Measurements from ENCODE around the gene RAB1B.
A peak's percentile ranks its signal among the peaks of the same experiment; 100 is the strongest.
"Not testable (repeated sequence)": the region's sequence is repeated elsewhere in the genome, so short reads cannot be mapped to it uniquely, and the experiment has no call there.

The RAB1B gene

DNA sequence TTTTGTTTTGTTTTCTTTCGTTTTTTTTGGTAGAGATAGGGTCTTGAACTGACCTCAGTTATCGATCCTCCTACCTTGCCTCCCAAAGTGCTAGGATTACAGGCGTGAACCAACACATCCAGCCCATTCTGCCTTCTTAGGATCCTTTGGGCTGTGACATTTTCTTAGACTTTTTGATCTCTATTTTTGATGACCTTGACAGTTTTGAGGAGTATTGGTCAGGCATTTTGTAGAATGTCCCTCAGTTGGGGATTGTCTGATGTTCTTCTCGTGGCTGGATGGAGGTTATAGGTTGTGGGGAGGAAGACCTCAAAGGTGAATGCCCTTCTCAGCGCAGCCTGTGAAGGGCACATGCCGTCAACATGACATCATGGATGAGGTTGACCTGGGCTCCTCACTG, 19.5 kb upstream of the RAB1B start:
- no peaks in the 10 kb centered on the region for H3K9me3 Mint-ChIP-seq
- H3K4me3 Mint-ChIP-seq = no peak overlapping the region
- no peak overlapping the region for H3K27ac Mint-ChIP-seq
- no peaks in the 10 kb centered on the region for H3K27me3 Mint-ChIP-seq (ENCODE audit: low read depth)
- no peak for DNase-seq (ENCODE audit: low spot score)
- H3K4me1 Mint-ChIP-seq (ENCODE audit: low read depth) = peaks cover 3% of the 10 kb centered on the region
- H3K36me3 Mint-ChIP-seq (ENCODE audit: low read depth) = peaks cover 24% of the 10 kb centered on the region

- H3K36me3 Mint-ChIP-seq (ENCODE audit: low read depth) = peaks cover 14% of the 10 kb centered on the region
- no peak for DNase-seq (ENCODE audit: low spot score)
- H3K27ac Mint-ChIP-seq = no peak overlapping the region
- no peak overlapping the region for H3K4me3 Mint-ChIP-seq
- H3K4me1 Mint-ChIP-seq (ENCODE audit: low read depth) = peaks cover 12% of the 10 kb centered on the region
- no peaks in the 10 kb centered on the region for H3K9me3 Mint-ChIP-seq
- H3K27me3 Mint-ChIP-seq (ENCODE audit: low read depth) = no peaks in the 10 kb centered on the region
Measured at GRCh38 chr11:66251809-66252208, 16.6 kb upstream of the RAB1B start.

DNA sequence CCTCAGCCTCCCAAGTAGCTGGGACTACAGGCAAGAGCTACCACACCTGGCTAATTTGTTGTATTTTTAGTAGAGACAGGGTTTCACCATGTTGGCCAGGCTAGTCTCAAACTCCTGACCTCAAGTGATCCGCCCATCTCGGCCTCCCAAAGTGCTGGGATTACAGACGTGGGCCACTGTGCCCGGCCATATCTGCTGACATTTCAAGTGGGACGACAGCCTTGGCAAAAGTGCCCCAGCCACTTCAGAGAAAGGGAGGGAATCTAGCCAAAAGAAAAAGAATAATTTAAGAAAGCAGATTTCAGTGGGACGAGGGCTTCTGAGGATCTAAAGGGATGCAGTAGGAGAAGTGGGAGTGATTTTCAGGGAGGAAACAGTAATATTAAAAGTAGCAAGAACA, 15.4 kb upstream of the RAB1B start:
- H3K36me3 Mint-ChIP-seq (ENCODE audit: low read depth); H3K9me3 Mint-ChIP-seq; H3K27ac Mint-ChIP-seq; H3K27me3 Mint-ChIP-seq (ENCODE audit: low read depth); DNase-seq (ENCODE audit: low spot score); H3K4me3 Mint-ChIP-seq: not testable (repeated sequence)
- H3K4me1 Mint-ChIP-seq (ENCODE audit: low read depth) = peaks cover 14% of the 10 kb centered on the region

- no peak for DNase-seq (ENCODE audit: low spot score)
- H3K9me3 Mint-ChIP-seq = no peaks in the 10 kb centered on the region
- H3K36me3 Mint-ChIP-seq (ENCODE audit: low read depth) = peaks cover 25% of the 10 kb centered on the region
- peak overlapping the region; percentile 98 for H3K27ac Mint-ChIP-seq
- no peaks in the 10 kb centered on the region for H3K27me3 Mint-ChIP-seq (ENCODE audit: low read depth)
- peaks cover 20% of the 10 kb centered on the region for H3K4me1 Mint-ChIP-seq (ENCODE audit: low read depth)
- H3K4me3 Mint-ChIP-seq = peak overlapping the region; percentile 91
Measured at GRCh38 chr11:66258473-66258893, 10.0 kb upstream of the RAB1B start.

GRCh38 chr11:66259225-66259624, 9.2 kb upstream of the RAB1B start:
- no peak for DNase-seq (ENCODE audit: low spot score)
- peaks cover 20% of the 10 kb centered on the region for H3K4me1 Mint-ChIP-seq (ENCODE audit: low read depth)
- H3K27ac Mint-ChIP-seq = peak overlapping the region; percentile 39
- H3K9me3 Mint-ChIP-seq = no peaks in the 10 kb centered on the region
- peak overlapping the region; percentile 91 for H3K4me3 Mint-ChIP-seq
- peaks cover 28% of the 10 kb centered on the region for H3K36me3 Mint-ChIP-seq (ENCODE audit: low read depth)
- H3K27me3 Mint-ChIP-seq (ENCODE audit: low read depth) = no peaks in the 10 kb centered on the region

DNA sequence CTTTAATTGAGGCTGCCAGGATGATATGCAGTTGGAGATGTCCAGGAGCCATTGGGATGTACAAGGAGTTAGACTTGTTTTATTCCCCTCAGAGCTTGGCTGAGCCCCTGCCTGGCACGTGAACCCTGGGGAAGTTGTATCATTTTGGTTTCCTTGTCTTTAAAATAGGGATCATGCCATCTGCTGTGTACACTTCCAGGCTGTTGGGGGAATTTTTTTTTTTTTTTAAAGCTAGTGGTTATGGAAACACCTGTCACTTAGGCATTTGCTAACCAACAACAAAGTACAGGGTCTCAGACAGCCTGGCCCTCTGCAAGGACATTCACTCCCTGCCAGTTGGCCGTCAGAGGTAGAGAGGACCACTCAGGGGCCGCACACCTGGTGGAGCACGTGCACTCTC, 8.5 kb upstream of the RAB1B start:
- Mint-ChIP-seq H3K4me3 (no peak overlapping the region), H3K4me1 (ENCODE audit: low read depth) (peaks cover 20% of the 10 kb centered on the region), H3K27ac (no peak overlapping the region), H3K9me3 (no peaks in the 10 kb centered on the region), H3K27me3 (ENCODE audit: low read depth) (no peaks in the 10 kb centered on the region), H3K36me3 (ENCODE audit: low read depth) (peaks cover 31% of the 10 kb centered on the region)
- no peak for DNase-seq (ENCODE audit: low spot score)

GRCh38 chr11:66261578-66261977, 6.9 kb upstream of the RAB1B start:
- Mint-ChIP-seq H3K4me1 (ENCODE audit: low read depth) (peaks cover 13% of the 10 kb centered on the region), H3K9me3 (no peaks in the 10 kb centered on the region), H3K36me3 (ENCODE audit: low read depth) (peaks cover 31% of the 10 kb centered on the region), H3K27me3 (ENCODE audit: low read depth) (no peaks in the 10 kb centered on the region), H3K4me3 (no peak overlapping the region), H3K27ac (no peak overlapping the region)
- no peak for DNase-seq (ENCODE audit: low spot score)

GRCh38 chr11:66262191-66262590, 6.2 kb upstream of the RAB1B start:
- no peak overlapping the region for H3K27ac Mint-ChIP-seq
- no peak overlapping the region for H3K4me3 Mint-ChIP-seq
- no peaks in the 10 kb centered on the region for H3K9me3 Mint-ChIP-seq
- H3K27me3 Mint-ChIP-seq (ENCODE audit: low read depth) = no peaks in the 10 kb centered on the region
- H3K36me3 Mint-ChIP-seq (ENCODE audit: low read depth) = peaks cover 34% of the 10 kb centered on the region
- H3K4me1 Mint-ChIP-seq (ENCODE audit: low read depth) = peaks cover 14% of the 10 kb centered on the region
- no peak for DNase-seq (ENCODE audit: low spot score)

DNA sequence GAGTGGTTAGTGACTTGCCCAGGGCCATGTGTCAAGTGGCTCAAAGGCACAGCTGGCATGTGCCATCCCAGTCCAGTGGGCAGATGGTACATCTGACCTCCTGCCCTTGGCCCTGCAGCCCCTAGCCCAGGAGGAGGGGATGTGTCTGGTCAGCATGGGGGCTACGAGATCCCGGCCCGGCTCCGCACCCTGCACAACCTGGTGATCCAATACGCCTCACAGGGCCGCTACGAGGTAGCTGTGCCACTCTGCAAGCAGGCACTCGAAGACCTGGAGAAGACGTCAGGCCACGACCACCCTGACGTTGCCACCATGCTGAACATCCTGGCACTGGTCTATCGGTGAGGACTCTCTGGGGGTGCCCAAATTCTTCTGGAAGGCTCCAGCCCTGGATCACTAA, 5.7 kb upstream of the RAB1B start:
- Mint-ChIP-seq H3K27me3 (ENCODE audit: low read depth) (no peaks in the 10 kb centered on the region), H3K9me3 (no peaks in the 10 kb centered on the region), H3K27ac (no peak overlapping the region), H3K36me3 (ENCODE audit: low read depth) (peaks cover 35% of the 10 kb centered on the region), H3K4me1 (ENCODE audit: low read depth) (peaks cover 16% of the 10 kb centered on the region), H3K4me3 (no peak overlapping the region)
- DNase-seq (ENCODE audit: low spot score) = no peak

DNA sequence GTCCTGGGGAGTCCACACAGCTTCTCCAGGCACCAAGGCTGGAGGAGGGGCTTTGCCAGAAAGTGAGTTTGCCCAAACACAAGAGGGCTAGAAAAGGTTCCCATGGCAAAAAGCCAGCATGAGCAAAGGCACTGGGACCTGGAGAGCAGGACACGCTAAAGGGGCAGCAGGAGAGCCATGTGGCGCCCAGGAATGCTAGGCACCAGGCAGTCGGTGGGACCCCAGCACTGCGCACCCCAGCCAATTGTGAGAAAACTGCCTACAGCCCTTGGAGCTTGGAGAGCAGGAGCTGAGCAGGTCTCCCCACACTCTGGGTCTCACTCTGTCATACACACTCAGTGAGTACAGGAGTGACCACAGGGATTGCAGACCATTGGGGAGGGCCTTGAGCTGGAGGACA, 5.2 kb upstream of the RAB1B start:
- H3K4me3 Mint-ChIP-seq = no peak overlapping the region
- no peak overlapping the region for H3K27ac Mint-ChIP-seq
- H3K27me3 Mint-ChIP-seq (ENCODE audit: low read depth) = no peaks in the 10 kb centered on the region
- H3K4me1 Mint-ChIP-seq (ENCODE audit: low read depth) = peaks cover 19% of the 10 kb centered on the region
- H3K9me3 Mint-ChIP-seq = no peaks in the 10 kb centered on the region
- no peak for DNase-seq (ENCODE audit: low spot score)
- H3K36me3 Mint-ChIP-seq (ENCODE audit: low read depth) = peaks cover 35% of the 10 kb centered on the region

DNA sequence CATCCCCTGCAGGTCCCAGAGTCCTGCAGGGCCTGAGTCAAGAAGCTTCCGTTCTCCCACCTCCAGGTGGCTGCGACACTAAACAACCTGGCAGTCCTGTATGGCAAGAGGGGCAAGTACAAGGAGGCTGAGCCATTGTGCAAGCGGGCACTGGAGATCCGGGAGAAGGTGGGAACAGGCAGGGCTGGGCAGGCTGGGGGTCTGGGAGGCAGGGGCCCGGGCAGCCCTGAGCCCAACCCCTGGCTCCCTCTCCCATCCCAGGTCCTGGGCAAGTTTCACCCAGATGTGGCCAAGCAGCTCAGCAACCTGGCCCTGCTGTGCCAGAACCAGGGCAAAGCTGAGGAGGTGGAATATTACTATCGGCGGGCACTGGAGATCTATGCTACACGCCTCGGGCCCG, 4.7 kb upstream of the RAB1B start:
- Mint-ChIP-seq H3K27me3 (ENCODE audit: low read depth) (no peaks in the 10 kb centered on the region), H3K27ac (no peak overlapping the region), H3K9me3 (no peaks in the 10 kb centered on the region), H3K36me3 (ENCODE audit: low read depth) (peaks cover 33% of the 10 kb centered on the region), H3K4me3 (no peak overlapping the region), H3K4me1 (ENCODE audit: low read depth) (peaks cover 17% of the 10 kb centered on the region)
- no peak for DNase-seq (ENCODE audit: low spot score)

GRCh38 chr11:66264383-66264782, 4.1 kb upstream of the RAB1B start:
- Mint-ChIP-seq H3K4me3 (no peak overlapping the region), H3K4me1 (ENCODE audit: low read depth) (peaks cover 14% of the 10 kb centered on the region), H3K27me3 (ENCODE audit: low read depth) (no peaks in the 10 kb centered on the region), H3K36me3 (ENCODE audit: low read depth) (peaks cover 30% of the 10 kb centered on the region), H3K9me3 (no peaks in the 10 kb centered on the region), H3K27ac (no peak overlapping the region)
- no peak for DNase-seq (ENCODE audit: low spot score)

DNA sequence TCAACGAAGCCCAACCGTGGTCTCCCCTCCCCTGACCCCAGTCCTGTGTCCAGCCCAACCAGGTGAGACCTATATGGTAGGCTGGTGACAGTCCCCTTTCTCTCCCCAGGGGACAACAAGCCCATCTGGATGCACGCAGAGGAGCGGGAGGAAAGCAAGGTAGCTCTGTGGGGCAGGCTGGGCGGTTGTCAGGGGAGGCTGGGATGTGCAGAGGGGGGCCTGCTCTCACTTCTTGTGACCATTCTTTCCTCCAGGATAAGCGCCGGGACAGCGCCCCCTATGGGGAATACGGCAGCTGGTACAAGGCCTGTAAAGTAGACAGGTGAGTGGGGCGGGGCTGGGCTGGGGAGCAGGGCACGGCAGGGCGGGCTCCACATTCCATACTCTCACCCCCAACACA, 3.5 kb upstream of the RAB1B start:
- no peaks in the 10 kb centered on the region for H3K9me3 Mint-ChIP-seq
- H3K36me3 Mint-ChIP-seq (ENCODE audit: low read depth) = peaks cover 28% of the 10 kb centered on the region
- no peak overlapping the region for H3K4me3 Mint-ChIP-seq
- H3K4me1 Mint-ChIP-seq (ENCODE audit: low read depth) = peaks cover 17% of the 10 kb centered on the region
- DNase-seq (ENCODE audit: low spot score) = no peak
- H3K27ac Mint-ChIP-seq = no peak overlapping the region
- no peaks in the 10 kb centered on the region for H3K27me3 Mint-ChIP-seq (ENCODE audit: low read depth)

- peaks cover 27% of the 10 kb centered on the region for H3K36me3 Mint-ChIP-seq (ENCODE audit: low read depth)
- no peak overlapping the region for H3K4me3 Mint-ChIP-seq
- H3K27me3 Mint-ChIP-seq (ENCODE audit: low read depth) = no peaks in the 10 kb centered on the region
- peaks cover 23% of the 10 kb centered on the region for H3K4me1 Mint-ChIP-seq (ENCODE audit: low read depth)
- no peak overlapping the region for H3K27ac Mint-ChIP-seq
- H3K9me3 Mint-ChIP-seq = no peaks in the 10 kb centered on the region
- DNase-seq (ENCODE audit: low spot score) = no peak
Measured at GRCh38 chr11:66265531-66266377, 2.7 kb upstream of the RAB1B start.
